BJ (cell line): ENCODE data around the gene LHX5. TPM values are rescaled to one million over a fixed set of nuclear protein-coding genes. Genes with fewer than 3 reads are reported as not detected.

Experiments used
- CTCF ChIA-PET: fragments of 350-600 bp; formaldehyde crosslinking; extraction: SDS; loops from one replicate; lab custom pipeline; 2021; ENCODE audit warnings: antibody characterized with exemption, inconsistent platforms; lab: Yijun Ruan, JAX
- POLR2A ChIA-PET: fragments of 300-600 bp; sonication (Branson Sonifier 250); formaldehyde crosslinking; extraction: SDS; loops from one replicate; lab custom pipeline; 2021; ENCODE audit warnings: antibody characterized with exemption; lab: Charles Lee
- DNase-seq: peaks from one replicate; pipeline ENCODE4 v3.0.0-alpha.2; 2011; ENCODE audit warnings: low read depth
- H3K27me3 ChIP-seq: 2 replicates; pipeline ENCODE4 v1.6.0; 2011; ENCODE audit warnings: low read length; ENCODE audit not compliant: control insufficient read depth, insufficient read depth
- H3K36me3 ChIP-seq: 2 replicates; pipeline ENCODE4 v1.5.1; 2011; ENCODE audit warnings: low read length; ENCODE audit not compliant: control insufficient read depth, insufficient read depth
- H3K4me3 ChIP-seq: 2 replicates; pipeline ENCODE4 v1.5.1; 2011; ENCODE audit warnings: low read depth, mild to moderate bottlenecking, control low read depth, low read length
- polyA plus RNA-seq: library from polyadenylated mRNA; depleted of rRNA; stranded (reverse); fragments of >200 nt; gene quantifications from 2 replicates; pipeline ENCODE4 v1.2.3, GENCODE V29; 2011
- TF ChIP-seq, protein P1 (sequence below): IDR thresholded peaks from 2 replicates; pipeline ENCODE4 v1.5.1; 2011; ENCODE audit warnings: low read depth, mild to moderate bottlenecking, control low read depth, inconsistent platforms, low read length, moderate library complexity; ENCODE audit not compliant: insufficient read depth

LHX5 gene
- polyA plus RNA-seq, 1 experiment: not detected

DNA sequence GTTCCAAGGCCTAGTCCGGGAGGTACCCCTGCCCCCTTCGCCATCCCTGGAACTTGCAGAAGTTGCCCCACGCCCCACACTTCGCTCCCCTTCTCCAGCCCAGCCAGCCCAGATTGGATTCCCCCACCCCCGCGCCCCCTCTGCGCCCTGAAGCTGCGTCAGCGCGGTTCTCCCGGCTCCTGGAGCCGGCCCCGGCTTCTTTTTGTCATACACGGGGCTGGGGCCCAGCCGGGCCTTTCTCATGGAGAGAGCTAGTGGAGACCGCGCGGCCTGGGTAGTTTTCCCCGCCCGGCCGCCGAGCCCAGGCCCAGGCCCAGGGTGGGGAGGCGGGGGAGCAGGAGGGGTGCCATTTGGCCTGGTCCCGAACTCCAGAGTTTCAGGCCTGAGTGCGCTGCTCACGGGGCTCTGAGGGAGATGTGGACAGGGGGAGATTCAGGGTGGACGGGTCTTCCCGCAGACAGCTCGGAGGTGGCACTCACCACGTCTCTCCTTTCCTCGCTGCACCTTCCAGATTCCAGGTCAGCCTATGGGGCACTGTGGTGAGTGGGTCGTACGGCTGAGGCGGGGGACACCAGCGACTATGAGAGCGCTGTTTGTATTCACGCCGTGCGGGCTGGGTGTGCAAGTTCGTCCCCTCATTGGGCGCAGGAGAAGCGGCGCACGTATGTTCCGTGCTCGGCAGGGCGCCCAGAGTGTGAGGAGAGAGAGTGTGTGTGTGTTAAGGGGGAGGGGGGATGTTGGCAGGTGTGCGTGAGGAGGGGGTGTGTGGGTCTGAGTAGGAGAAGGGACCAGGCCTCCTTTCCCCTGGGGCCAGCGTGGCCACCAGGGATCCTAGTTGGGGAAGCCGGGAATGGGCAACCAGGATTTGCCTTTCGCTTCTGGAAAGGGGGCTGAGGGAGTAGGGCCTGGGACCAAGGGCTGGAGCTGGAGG, 785 bp upstream of the LHX5 start:
- TF ChIP-seq, protein P1, sequence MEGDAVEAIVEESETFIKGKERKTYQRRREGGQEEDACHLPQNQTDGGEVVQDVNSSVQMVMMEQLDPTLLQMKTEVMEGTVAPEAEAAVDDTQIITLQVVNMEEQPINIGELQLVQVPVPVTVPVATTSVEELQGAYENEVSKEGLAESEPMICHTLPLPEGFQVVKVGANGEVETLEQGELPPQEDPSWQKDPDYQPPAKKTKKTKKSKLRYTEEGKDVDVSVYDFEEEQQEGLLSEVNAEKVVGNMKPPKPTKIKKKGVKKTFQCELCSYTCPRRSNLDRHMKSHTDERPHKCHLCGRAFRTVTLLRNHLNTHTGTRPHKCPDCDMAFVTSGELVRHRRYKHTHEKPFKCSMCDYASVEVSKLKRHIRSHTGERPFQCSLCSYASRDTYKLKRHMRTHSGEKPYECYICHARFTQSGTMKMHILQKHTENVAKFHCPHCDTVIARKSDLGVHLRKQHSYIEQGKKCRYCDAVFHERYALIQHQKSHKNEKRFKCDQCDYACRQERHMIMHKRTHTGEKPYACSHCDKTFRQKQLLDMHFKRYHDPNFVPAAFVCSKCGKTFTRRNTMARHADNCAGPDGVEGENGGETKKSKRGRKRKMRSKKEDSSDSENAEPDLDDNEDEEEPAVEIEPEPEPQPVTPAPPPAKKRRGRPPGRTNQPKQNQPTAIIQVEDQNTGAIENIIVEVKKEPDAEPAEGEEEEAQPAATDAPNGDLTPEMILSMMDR: no peak
- peaks cover 83% of the 10 kb centered on the region for H3K27me3 ChIP-seq
- ChIA-PET CTCF (no interaction called here), POLR2A (no interaction called here)
- no peaks in the 10 kb centered on the region for H3K36me3 ChIP-seq
- DNase-seq: no peak
- H3K4me3 ChIP-seq: no peak overlapping the region

DNA sequence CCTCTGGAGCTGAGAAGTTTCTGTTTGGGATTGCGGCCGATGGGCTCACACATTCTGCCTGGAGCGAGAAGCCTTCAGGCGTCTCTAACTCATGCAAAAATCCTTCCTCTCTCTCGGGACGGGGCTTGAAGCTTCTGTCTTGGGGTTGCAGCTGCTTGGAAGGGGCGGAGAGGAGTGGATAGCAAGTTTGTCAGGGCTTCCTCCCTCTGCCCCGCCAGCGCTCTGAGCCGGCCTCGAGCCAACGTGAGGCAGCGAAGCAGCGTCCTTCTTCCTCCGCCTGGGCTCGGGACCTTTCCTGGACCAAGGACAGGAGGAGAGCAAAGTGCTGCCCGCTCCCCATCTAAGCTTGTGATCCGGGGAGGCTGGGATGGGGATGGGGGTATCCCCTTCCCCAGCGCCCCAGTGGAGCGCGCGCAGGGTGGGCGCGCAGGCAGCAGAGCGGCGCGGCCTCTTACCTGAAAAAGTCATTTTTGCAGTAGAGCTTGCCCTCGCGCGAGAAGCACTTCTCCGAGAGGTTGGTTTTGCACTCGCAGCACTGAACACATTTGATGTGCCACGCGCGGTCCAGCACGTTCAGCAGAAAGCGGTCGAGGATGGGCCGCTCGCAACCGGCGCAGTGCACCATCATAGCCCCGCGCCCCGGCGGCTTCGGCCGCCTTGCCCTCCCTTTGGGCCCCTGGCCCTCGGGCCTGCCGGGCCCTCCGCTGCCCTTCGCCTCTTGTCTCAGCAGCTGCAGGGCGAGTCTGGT, 626 bp downstream of the LHX5 start:
- DNase-seq: no peak
- TF ChIP-seq, protein P1: no peak
- ChIA-PET CTCF (no interaction called here), POLR2A (no interaction called here)
- H3K27me3 ChIP-seq: peaks cover 88% of the 10 kb centered on the region
- no peaks in the 10 kb centered on the region for H3K36me3 ChIP-seq
- no peak overlapping the region for H3K4me3 ChIP-seq

DNA sequence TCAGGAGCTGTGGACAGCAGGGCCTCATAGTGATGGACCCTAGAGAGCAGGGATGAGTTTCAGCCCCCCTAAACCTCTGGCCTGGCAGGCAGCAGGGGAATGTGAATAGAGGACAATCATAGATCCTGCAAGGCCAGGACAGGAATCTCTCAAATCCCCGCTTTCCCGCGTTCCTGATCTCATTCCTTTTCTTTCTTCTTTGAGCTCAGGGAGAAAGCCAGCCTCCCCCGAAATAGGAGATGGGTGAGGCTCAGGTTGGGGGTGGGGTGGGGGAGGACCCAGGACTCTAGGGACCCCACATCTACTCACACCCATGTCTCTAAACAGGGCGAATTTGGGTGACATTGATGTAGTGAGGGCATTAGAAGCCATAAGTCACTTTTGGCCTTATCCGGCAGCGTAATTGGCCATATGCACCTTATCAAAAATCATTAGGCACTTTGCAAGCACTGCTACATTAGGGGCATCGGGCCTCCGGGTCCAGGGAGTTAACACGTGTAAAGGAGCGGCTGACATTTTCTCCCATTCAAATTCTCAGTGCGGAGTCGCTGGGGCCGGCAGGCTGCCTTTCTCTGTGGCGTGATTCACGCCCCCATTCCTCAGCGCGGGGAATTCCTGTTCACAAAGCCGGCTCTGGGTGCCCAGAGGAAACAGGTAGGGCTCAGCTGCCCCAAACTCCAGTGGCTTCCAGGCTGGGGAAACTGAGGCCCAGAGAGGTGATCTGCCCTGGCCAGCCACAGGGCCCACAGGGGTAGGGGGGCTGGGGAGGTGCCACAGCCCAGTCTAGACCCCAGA, 1.5 kb downstream of the LHX5 start:
- Histone ChIP-seq H3K4me3 (no peak overlapping the region), H3K27me3 (peaks cover 91% of the 10 kb centered on the region), H3K36me3 (no peaks in the 10 kb centered on the region)
- ChIA-PET CTCF (no interaction called here), POLR2A (no interaction called here)
- TF ChIP-seq, protein P1: no peak
- DNase-seq: no peak

DNA sequence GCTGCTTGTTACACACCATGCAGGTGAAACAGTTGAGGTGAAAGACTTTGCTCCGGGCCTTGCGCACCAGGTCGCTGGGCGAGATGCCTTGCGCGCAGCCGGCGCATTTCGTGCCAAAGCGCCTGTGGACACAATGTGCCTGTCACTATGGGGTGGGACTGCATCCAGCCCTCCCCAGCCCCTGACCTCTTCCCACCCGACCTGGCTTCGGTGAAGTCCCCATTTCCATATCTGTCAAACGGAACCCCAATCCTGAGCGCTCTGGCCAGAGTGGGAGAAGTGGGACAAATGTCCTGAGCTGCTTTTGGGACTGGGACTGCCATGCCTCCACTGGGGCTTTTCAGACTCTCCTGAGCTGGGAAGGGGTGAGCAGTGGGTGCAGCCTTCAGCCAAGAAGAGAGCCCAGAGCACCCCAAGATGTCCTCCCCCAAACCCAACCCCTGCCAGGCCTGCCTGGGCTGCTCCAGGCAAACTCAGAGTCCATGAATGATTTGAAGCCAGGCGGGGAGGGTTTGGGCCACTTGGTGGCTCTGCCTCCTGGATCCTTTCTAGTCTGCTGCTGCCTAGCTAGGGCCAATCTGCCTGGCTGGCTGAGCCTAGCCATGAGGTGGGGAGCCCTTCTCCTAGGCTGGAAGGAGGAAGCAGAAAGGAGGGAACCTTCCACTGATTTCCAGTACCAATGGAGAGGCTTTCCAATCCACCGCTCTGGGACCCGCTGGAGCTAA, 2.3 kb downstream of the LHX5 start:
- POLR2A ChIA-PET: no interaction called here
- Histone ChIP-seq H3K4me3 (no peak overlapping the region), H3K36me3 (no peaks in the 10 kb centered on the region), H3K27me3 (peaks cover 90% of the 10 kb centered on the region)
- no peak for DNase-seq
- CTCF ChIA-PET: interaction anchor here (0.6 kb wide), 1 partner anchor 36 kb away, joined by 3 read pairs; no protein-coding TSS in a partner anchor
- TF ChIP-seq, protein P1: no peak
